IPS DF 4.7 (cell line): ENCODE measurements around the gene GABRA5.

Experiments
- DNase-seq: peaks from one replicate; pipeline ENCODE4 v3.0.0-alpha.2; 2013; ENCODE audit warnings: low spot score; ENCODE audit errors: extremely low read depth

The GABRA5 gene

DNA sequence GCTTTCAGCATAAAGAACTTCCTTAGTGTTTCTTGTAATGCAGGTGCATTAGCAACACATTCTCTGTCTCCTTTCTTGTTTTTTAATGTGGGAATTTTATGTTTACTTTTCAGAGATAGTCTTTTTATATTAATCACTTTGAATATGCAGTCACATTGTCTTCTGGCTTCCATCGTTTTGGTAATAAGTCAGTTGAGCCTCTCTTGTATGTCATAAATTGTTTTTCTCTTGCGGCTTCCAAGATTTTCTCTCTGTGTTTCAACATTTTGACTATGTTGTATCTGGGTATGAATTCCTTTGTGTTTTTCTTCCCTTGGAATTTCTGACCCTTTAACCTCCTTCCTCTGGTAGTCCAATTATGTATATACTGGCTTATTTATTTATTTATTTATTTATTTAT is 129.4 kb downstream of the GABRA5 start:
- DNase-seq = no peak
